ENCODE data around the gene ACKR2. TPM values are rescaled to one million over a fixed set of nuclear protein-coding genes. Genes with fewer than 3 reads are reported as not detected.
A peak's percentile ranks its signal among the peaks of the same experiment; 100 is the strongest.

Gene ACKR2
- total RNA-seq, 1 experiment from 2014 or later = 0.02 TPM

DNA sequence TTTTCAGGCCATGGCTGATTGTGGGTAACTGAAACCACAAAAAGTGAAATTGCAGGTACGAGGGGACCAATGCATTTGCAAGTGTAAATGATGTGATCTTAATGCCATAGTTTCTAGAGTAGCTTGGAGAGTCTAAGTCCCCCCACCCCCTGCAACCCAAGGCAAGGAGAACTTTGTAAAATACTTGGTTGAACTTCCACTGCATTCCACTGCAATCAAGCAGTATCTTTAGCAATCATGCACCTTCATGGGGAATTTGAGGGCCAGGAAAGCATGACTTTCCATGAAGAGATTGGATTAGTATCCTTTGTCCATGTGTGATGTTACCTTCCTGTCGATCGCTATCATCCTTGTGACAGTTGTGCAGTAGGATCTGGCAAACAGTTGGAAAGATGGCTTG is 77.8 kb downstream of the ACKR2 start:
- no peak for DNase-seq (ENCODE audit: low read depth)

DNA sequence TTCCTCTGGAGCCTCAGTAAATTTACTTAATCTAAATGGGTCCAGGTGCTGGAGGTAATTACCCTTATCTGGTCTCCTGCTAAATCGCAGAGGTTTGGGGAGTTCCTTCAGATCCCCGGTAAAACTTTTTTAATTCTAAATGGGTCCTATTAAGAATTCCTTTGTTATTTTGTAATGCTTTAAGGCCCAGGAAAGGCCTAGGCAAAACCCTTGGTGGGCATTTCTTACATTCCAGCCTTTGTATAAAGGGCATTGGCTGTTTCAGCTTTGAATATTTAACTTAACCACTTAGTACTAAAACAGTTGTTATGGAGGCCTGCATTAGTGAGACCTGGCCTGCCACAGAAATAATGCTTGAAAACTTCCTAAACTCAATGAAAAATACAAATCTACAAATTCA is 81.8 kb downstream of the ACKR2 start:
- no peak for DNase-seq (ENCODE audit: low read depth)

DNA sequence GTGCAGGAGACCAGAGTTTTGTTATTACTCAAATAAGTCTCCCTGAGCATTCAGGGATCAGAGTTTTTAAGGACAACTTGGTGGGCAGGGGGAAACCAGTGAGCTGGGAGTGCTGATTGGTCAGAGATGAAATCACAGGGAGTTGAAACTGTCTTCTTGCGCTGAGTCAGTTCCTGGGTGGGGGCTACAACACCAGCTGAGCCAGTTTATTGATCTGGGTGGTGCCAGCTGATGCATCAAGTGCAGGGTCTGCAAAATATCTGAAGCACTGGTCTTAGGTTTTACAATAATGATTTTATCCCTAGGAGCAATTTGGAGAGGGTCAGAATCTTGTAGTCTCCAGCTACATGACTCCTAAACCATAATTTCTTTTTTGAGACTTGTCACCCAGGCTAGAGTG is 82.9 kb downstream of the ACKR2 start:
- DNase-seq (ENCODE audit: low read depth) = no peak

DNA sequence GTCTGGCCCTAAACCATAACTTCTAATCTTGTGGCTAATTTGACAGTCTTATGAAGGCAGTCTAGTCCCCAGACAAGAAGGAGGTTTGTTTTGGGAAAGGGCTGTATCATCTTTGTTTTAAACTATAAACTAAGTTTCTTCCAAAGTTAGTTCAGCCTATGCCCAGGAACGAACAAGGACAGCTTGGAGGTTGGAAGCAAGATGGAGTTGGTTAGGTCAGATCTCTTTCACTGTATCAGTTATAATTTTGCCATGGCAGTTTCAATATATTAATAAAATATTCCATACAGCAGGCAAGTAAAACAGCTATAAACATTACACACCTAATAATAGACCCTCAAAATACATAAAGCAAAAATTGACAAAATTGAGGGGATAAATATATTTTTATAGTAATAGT is 83.6 kb downstream of the ACKR2 start:
- no peak for DNase-seq (ENCODE audit: low read depth)

DNA sequence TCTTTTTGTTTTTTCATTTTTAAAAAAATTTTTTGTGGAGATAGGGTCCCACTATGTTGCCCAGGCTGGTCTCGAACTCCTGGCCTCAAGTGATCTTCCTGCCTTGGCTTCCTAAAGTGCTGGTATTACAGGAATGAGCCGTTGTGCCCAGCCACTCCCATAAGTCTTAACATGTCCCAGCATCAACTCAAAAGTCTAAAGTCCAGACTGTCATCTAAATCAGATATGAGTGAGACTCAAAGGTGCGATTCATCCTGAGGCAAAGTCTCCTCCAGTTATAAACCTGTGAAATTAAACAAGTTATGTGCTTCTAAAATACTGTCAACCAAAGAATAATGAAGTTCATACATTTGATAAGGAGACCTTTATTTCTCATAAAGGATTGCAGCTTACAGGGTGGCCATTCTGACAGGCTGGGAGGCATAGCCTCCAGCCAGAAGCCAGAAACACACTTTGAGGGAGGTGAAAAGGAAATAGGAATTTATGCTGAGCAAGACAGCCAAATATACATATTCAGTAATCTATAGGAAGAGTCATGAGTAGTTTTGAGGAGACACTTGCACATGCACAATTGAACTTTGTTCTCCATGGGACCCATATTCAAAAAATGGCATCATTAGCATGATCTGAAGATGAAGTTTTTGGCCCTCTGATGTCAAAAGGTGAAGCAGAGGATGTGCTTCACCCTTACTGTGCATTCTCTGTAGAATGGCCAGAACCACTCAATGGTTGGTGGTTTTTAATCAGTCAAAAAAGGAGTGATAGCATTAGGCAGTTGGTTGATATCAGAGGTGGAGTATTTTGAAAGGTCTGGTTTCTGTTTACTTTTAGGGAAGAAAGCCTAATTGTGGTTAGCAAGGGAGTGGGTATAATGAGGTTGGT is 85.7 kb downstream of the ACKR2 start:
- no peak for DNase-seq (ENCODE audit: low read depth)

DNA sequence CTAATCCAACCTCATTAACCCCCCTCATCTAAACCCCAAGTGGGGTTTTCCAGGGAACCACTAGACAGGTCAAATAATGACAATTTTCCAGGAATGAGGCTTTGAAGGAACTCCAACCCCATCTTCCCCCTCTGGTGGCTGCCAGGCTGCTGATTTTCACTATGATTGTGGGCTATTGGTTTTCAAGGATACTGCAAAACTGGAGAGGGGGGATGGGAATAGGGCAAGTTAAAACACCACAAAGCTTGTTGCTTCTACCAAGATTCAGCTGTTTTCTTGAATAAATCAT is 86.3 kb downstream of the ACKR2 start:
- peak; percentile 32 for DNase-seq (ENCODE audit: low read depth)

DNA sequence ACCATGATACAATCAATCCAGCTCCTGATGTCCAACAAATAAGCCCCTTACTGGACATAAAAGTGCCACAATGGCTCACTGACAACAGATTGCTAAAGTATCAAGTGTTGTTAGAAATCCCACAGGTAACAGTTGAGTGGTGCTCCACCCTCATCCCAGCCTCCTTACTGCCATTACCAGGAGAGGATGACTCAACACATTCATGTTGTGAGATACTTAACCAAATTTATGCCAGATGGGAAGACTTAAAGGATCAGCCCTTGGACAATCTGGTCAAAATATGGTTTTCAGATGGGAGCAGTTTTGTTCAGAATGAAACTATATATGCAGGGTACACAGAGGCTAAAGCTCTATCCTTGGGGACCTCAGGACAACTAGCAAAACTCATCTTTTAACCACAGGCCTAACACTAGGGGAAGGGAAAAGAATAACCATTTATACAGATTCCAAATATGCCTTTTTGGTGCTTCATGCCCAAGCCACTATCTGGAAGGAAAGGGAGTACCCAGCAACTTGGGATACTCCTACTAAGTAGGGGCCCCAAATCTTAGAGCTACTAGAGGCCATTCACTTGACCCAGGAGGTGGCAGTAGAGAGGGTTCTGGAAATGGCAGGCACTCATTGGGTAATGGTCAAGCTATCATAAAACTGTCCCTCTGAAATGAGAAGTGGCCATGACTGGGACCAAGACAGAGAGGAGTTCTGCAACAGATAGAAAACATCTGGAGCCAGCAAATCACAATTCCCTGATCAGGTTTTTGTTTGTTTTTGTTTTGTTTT is 89.8 kb downstream of the ACKR2 start:
- no peak for DNase-seq (ENCODE audit: low read depth)

DNA sequence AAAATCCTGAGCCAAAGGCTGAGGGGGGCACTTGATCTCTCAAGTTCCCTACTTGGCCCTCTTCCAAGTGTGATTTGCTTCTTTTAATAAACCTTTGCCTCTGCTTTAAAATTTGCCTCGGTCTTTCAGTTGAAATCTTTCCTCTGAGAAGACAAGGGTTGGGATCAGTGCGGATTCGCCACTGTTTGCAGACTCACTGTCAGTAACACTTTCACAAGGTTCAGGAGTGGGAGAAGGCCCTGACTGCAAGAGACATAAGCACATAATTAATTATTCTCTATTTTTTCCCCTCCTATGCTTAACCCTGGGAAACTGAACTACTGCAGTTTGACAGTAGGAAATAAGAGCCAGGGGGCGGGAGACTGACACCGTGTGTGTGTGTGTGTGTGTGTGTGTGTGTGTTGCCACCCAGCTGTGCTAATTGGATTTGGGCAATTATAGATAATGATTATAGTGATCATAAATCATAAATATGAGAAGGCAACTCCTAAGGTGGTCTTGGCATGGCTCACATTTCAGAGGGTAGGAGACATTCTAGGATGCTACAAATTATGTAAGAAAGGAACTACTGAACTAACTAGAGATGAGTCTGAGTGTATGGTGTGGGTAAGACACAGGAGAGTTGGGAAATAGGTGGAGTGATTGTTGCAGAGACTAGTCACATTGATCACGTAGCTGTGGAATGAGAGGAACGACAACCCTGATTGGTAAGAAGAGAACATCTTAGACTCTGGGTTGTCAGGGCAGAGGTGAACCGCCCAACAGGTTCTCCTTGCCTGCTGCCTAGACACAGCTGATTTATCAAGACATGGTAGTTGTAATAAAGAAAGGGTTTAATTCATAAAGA is 91.2 kb downstream of the ACKR2 start:
- DNase-seq (ENCODE audit: low read depth) = peak; percentile 6

DNA sequence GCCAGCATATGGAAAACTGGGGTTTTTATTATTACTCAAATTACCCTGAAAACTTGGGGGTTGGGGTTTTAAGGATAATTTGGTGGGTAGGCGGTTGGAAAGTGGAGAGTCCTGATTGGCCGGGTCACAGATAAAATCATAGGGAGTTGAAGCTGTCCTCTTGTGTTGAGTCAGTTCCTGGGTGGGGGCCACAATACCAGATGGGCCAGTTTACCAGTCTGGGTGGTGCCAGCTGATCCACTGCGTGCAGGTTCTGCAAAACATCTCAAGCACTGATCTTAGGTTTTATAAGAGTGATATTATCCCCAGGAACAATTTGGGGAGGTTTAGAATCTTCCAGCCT is 91.8 kb downstream of the ACKR2 start:
- peak; percentile 45 for DNase-seq (ENCODE audit: low read depth)

DNA sequence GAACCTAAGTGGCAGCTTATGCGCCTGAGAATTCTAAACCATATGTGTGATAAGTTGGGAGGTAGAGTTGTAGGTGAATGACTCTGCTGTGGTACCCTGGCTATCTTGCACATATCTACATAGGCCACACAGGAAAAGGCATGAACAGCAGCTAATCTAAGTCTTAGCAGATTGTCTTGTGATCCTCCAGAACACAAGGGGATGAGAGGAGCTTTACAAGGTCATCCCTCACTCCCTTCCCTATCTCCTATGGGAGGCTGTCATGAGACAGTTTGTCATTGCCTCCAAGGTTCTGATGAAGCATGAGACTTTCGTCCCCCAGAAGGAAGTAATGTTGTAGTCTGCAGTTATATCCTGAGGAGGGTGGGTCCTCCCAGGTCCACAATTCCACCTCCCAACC is 93.0 kb downstream of the ACKR2 start:
- no peak for DNase-seq (ENCODE audit: low read depth)

DNA sequence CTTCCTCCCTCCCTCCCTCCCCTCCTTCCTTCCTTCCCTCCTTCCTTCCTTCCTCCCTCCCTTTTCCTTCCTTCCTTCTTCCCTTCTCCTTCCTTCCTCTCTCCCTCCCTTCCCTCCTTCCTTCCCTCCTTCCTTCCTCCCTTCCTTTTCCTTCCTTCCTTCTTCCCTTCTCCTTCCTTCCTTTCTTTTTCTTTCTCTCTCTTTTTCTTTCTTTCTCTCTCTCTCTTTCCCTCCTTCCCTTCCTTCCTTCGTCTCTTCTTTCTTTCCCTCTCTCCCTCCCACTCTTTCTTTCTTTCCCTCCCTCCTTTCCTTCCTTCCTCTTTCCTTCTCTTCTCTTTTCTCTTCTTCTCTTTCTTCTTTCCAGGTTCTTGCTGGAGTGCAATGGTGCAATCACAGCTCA is 94.8 kb downstream of the ACKR2 start:
- DNase-seq (ENCODE audit: low read depth) = no peak

DNA sequence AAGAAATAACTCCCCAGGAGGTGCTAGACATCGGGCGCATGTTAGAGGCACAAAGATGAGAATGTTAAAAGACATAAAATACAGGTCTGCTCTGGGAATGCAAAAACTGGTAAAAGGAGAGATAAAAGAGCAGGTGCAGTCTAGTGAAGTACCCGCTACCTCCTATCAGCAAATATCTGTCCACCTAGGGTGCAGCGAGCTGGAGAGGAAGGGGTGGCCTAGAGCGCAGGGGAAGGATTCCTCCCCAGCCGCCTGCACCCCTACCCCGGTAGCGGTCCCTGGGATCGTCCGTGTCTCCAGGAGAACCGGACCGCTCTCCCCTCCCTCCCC is 96.5 kb downstream of the ACKR2 start:
- no peak for DNase-seq (ENCODE audit: low read depth)

DNA sequence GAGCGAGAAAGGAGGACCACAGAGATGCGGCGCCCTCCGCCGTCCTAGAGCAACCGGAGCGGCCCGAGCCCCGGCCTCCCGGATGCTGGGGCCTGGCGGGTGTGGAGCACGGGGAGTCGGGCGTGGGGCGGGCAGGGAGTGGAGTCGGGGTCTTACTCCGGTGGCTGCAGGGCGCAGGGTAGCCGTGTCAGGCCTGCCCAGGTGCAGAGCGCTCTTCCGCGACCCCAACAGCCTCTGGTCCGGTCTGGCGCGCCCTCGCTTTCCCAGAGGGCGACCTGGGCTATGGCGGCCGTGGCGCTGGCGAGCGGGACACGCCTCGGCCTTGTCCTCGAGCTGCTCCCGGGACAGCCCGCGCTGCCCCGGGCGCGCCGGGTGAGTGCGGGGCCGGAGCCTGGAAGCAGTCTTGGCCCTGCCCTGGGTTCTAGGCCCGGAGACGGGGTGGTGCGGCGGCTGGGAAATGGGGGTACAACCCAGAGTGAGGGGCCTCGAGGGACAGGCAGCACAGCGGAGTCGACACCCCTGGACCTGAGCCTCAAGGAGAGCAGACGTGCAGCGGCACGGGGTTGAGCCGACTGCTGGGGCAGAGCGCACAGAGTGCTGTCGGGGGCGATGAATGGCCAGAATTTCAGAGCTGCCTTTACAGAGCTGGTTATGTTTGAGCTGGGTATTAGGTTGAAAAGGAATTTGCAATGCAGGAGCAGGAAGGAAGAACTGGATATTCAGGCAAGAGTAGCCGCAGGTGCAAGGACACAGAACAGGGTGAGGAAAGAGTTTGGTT is 97.0 kb downstream of the ACKR2 start, which contains the start of gene ZNF662:
ZNF662 (plus strand) TSS at position 73 of the 778 bp plus-strand sequence. CDS start 1,973 bp downstream, outside the sequence.
- peak; percentile 8 for DNase-seq (ENCODE audit: low read depth)

DNA sequence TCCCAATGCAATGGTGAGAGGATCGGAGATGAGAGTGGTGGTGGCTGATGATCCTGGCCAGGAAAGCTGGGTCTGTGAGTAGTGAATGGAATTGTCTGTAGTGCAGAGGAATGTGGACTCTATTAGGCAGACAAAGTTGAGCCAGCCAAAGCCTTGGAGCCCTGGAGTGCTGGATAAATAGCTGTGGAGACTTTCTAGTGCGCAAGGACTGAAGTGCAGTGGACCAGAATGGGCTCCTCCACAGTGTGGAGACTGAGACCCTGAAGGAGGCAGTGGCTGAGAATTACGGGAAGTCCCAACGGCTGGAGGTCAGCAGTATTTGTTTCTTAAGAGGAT is 97.6 kb downstream of the ACKR2 start:
- no peak for DNase-seq (ENCODE audit: low read depth)

DNA sequence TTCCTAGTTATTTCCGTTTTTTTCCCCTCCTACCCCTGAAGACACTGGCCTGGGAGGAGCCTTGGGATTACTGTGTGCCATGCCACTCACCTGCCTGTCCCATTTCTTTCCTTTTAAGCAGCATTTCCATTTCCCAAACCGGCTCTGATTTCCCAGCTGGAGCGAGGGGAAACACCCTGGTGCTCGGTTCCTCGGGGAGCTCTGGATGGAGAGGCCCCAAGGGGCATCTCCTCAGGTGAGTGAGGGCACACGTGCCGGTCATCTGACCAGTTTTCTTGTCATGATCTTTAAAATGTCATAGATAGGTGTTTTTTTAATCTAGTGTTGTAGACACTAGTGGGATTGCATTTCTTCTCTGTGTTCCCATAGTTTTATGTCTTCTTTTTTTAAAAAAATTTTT is 99.4 kb downstream of the ACKR2 start:
- DNase-seq (ENCODE audit: low read depth) = no peak

DNA sequence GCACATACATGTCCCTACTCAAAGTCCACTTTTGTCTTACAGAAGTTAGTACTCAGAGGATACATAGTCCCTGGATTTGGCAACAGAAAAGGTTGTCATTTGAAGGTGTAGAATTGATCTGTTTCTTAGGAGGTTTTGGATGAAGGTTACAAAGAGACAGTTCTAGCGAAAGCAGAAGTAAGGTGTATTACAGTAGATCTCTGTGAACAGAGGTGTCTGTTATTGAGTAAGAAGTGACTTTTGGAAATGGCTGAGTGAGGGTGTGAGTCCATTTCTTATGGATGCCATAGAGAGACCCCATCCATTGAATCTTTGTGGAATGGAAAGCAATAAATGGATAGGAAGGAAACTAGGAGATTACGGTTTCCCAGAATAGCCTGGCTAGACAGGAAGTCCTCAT is 102.3 kb downstream of the ACKR2 start:
- DNase-seq (ENCODE audit: low read depth) = no peak

DNA sequence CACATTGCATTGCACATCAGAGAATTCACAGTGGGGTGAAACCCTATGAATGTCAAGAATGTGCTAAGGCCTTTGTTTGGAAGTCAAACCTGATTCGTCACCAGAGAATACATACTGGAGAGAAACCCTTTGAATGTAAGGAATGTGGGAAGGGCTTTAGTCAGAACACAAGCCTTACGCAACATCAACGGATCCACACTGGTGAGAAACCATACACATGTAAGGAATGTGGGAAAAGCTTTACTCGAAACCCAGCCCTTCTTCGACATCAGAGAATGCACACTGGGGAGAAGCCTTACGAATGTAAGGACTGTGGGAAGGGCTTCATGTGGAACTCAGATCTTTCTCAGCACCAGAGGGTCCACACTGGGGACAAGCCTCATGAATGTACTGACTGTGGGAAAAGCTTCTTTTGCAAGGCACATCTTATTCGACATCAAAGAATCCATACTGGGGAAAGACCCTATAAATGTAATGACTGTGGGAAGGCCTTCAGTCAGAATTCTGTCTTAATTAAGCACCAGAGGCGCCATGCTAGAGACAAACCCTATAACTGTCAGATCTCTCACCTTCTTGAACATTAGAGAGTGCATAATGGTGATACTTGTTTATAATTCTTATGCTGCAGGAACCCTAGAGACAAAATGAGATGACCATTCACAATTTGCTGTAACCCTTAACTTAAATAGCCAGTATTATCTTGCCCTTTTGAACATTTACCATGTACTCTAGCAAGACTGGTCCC is 105.7 kb downstream of the ACKR2 start:
- no peak for DNase-seq (ENCODE audit: low read depth)

All from M059J (cell line).